K562 (cell line): Measurements from ENCODE around the gene ALS2. TPM values are rescaled to one million over a fixed set of nuclear protein-coding genes. Genes with fewer than 3 reads are reported as not detected.

Source experiments
- ATAC-seq: fragments of 200-7000 bp; cut with Tn5 transposase; 3 replicates; pipeline ENCODE4 v1.9.1; 2020; ENCODE audit warnings: moderate library complexity
- BruUV-seq: library from RNA; stranded (reverse); fragments of 400-500 nt; replicated peaks from 2 replicates; lab custom pipeline; 2021; lab: Mats Ljungman, UMichigan
- CTCF ChIA-PET: fragments of 300-600 bp; formaldehyde crosslinking; extraction: SDS; loops from one replicate; lab custom pipeline; 2021; ENCODE audit warnings: low intra/inter-chr PET ratio; lab: Yijun Ruan, JAX
- POLR2A ChIA-PET: fragments of 300-600, 350-650 bp; sonication (Branson Sonifier 250); formaldehyde crosslinking; extraction: SDS; loops from one replicate; lab custom pipeline; 2021; ENCODE audit warnings: antibody characterized with exemption, inconsistent platforms; lab: Yijun Ruan, JAX
- DNase-seq, 4 experiments: peaks; one replicate each; pipeline versions ENCODE4 v3.0.0 to v3.0.0-alpha.2; 2011 to 2018; ENCODE audit warnings: low spot score in 3 of 4, mixed read lengths in 3 of 4; ENCODE audit errors: extremely low read depth in 1 of 4
- FAIRE-seq: peaks from 2 replicates; lab custom pipeline; 2011; peaks lifted over from hg19 to GRCh38; lab: Jason Lieb, UNC
- H2AFZ ChIP-seq: 2 replicates; pipeline ENCODE4 v1.6.0; 2011; ENCODE audit warnings: low read depth, low read length, control low read depth, inconsistent platforms
- H3K27ac ChIP-seq: fragments of 200-600 bp; 3 replicates; pipeline ENCODE4 v1.8.0; 2011; ENCODE audit warnings: low read depth, mild to moderate bottlenecking, control low read depth, inconsistent platforms, low read length, moderate library complexity, mixed read lengths; ENCODE audit errors: extremely low read depth
- H3K27me3 ChIP-seq, 2 experiments: fragments of 300-600 bp in 1 of 2; 2 replicates in 1 of 2; 3 replicates in 1 of 2; pipeline versions ENCODE4 v1.6.0 to v1.8.0; 2011; ENCODE audit warnings: inconsistent platforms in 2 of 2, low read length in 2 of 2, mild to moderate bottlenecking in 1 of 2, mixed read lengths in 1 of 2, moderate library complexity in 1 of 2; ENCODE audit not compliant: control insufficient read depth in 2 of 2, insufficient read depth in 2 of 2
- H3K36me3 ChIP-seq: fragments of 300-600 bp; 3 replicates; pipeline ENCODE4 v1.8.0; 2011; ENCODE audit warnings: mild to moderate bottlenecking, low read length, inconsistent platforms; ENCODE audit not compliant: control insufficient read depth, insufficient read depth
- H3K4me1 ChIP-seq, 2 experiments: fragments of 200-600 bp in 1 of 2; replicated peaks in 1 of 2; 2 replicates in 1 of 2; 3 replicates in 1 of 2; pipeline versions ENCODE4 v1.5.1 to v1.8.0; 2011; ENCODE audit warnings: inconsistent platforms in 2 of 2, low read length in 2 of 2, mild to moderate bottlenecking in 1 of 2, mixed read lengths in 1 of 2, moderate library complexity in 1 of 2; ENCODE audit not compliant: control insufficient read depth in 2 of 2, insufficient read depth in 2 of 2
- H3K4me2 ChIP-seq: 2 replicates; pipeline ENCODE4 v1.6.1; 2011; ENCODE audit warnings: low read length, control low read depth, inconsistent platforms, mixed read lengths; ENCODE audit not compliant: insufficient read depth
- H3K4me3 ChIP-seq: fragments of 200-600 bp; sonication (generic), shearing (Covaris generic); 2 replicates; pipeline ENCODE4 v1.5.1; 2016; ENCODE audit warnings: control low read depth, inconsistent platforms
- H3K79me2 ChIP-seq: fragments of 200-600 bp; 3 replicates; pipeline ENCODE4 v1.8.0; 2011; ENCODE audit warnings: low read length, inconsistent platforms; ENCODE audit not compliant: control insufficient read depth, insufficient read depth
- H3K9ac ChIP-seq, 2 experiments: 2 replicates each; pipeline versions ENCODE4 v1.6.0 to v1.6.1; 2011; ENCODE audit warnings: low read depth in 2 of 2, low read length in 2 of 2, control low read depth in 1 of 2, inconsistent platforms in 1 of 2, mild to moderate bottlenecking in 1 of 2, mixed read lengths in 1 of 2; ENCODE audit not compliant: insufficient read depth in 1 of 2
- H3K9me1 ChIP-seq: one replicate; pipeline ENCODE4 v1.6.0; 2011; ENCODE audit warnings: inconsistent platforms, mild to moderate bottlenecking, low read length, moderate library complexity; ENCODE audit not compliant: control insufficient read depth, insufficient read depth
- H3K9me3 ChIP-seq: replicated peaks from 2 replicates; pipeline ENCODE4 v1.5.1; 2011; ENCODE audit warnings: low read depth, low read length, inconsistent platforms; ENCODE audit not compliant: control insufficient read depth, insufficient read depth
- H4K20me1 ChIP-seq: replicated peaks from 2 replicates; pipeline ENCODE4 v1.6.1; 2011; ENCODE audit warnings: low read length, inconsistent platforms, mixed read lengths; ENCODE audit not compliant: control insufficient read depth, insufficient read depth
- CBFA2T3 ChIP-seq: fragments of 450-650 bp; IDR thresholded peaks from 2 replicates; pipeline ENCODE4 v1.6.1; 2017
- CEBPG ChIP-seq, 3 experiments: fragments of 200-800 bp in 1 of 3; sonication (Bioruptor generic) in 1 of 3; sonication (generic) in 1 of 3; formaldehyde crosslinking in 1 of 3; IDR thresholded peaks in 2 of 3; conservative IDR thresholded peaks in 1 of 3; 2 replicates each; pipeline versions ENCODE4 v1.6.1 to v1.8.0; 2016 to 2022; ENCODE audit warnings: missing compliant biosample characterization in 2 of 3, missing genetic modification characterization in 2 of 3, mild to moderate bottlenecking in 1 of 3, missing genetic modification reagents in 1 of 3
- EWSR1 ChIP-seq: fragments of 450-650 bp; IDR thresholded peaks from 2 replicates; pipeline ENCODE4 v1.6.1; 2018; ENCODE audit warnings: borderline replicate concordance, mild to moderate bottlenecking, low read depth, moderate library complexity; ENCODE audit not compliant: partially characterized antibody
- HDAC1 ChIP-seq, 2 experiments: fragments of 450-650 bp; IDR thresholded peaks; 2 replicates each; pipeline ENCODE4 v1.6.1; 2016 to 2017; ENCODE audit warnings: inconsistent platforms in 1 of 2, mild to moderate bottlenecking in 1 of 2, moderate library complexity in 1 of 2
- HDAC2 ChIP-seq: fragments of 450-650 bp; IDR thresholded peaks from 2 replicates; pipeline ENCODE4 v1.6.1; 2016; ENCODE audit warnings: mild to moderate bottlenecking
- NFIX ChIP-seq: fragments of 250-450 bp; sonication (Bioruptor Pico); IDR thresholded peaks from 2 replicates; pipeline ENCODE4 v1.4.0; 2020; ENCODE audit warnings: low read depth, mild to moderate bottlenecking, moderate library complexity
- NR3C1 ChIP-seq: sonication (generic); formaldehyde crosslinking; IDR thresholded peaks from 2 replicates; pipeline ENCODE4 v1.8.1; 2022; ENCODE audit warnings: missing genetic modification reagents
- POLR2B ChIP-seq: fragments of 450-650 bp; IDR thresholded peaks from 2 replicates; pipeline ENCODE4 v1.6.1; 2018; ENCODE audit warnings: low read depth; ENCODE audit not compliant: partially characterized antibody
- RFX5 ChIP-seq: IDR thresholded peaks from 2 replicates; pipeline ENCODE4 v1.6.1; 2011; ENCODE audit warnings: low read depth, mild to moderate bottlenecking, improper control_type of control experiment, low read length
- TBP ChIP-seq: optimal IDR thresholded peaks from 2 replicates; pipeline ENCODE3; 2011; ENCODE audit warnings: low read depth, low read length, improper control_type of control experiment
- WGBS: fragments of 100-300 bp; shearing (Covaris generic); methylation state at CpG from one replicate; pipeline ENCODE4 v1.1.6; 2016; ENCODE audit warnings: low coverage, mixed read lengths; ENCODE audit not compliant: insufficient coverage; ENCODE audit errors: missing lambda C conversion rate; 5-methylcytosine and 5-hydroxymethylcytosine counted together
- in situ Hi-C: fragments of 300-500 bp; cut with MboI; formaldehyde crosslinking; loops from 4 replicates; pipeline ENCODE4 v1.15.0; 2018; ENCODE audit warnings: inconsistent platforms, mixed read lengths
- intact Hi-C: fragments of 100-400 bp; cut with micrococcal nuclease; formaldehyde crosslinking; loops from 2 replicates; pipeline ENCODE4 v1.14.2; 2022
- polyA plus RNA-seq, 8 experiments: library from polyadenylated mRNA; depleted of rRNA in 4 of 8; stranded (reverse) in 5 of 8; unstranded in 3 of 8; fragments of >200 nt; fragmentation: Nextera tagmentation in 2 of 8; fragmentation: Illumina TruSeq in 1 of 8; extraction: Ambion mirVana in 2 of 8; extraction: Trizol in 1 of 8; gene quantifications; 2 replicates each; pipeline versions ENCODE4 v1.2.1 to v1.2.3, GENCODE V29; 2011 to 2014; ENCODE audit warnings: inconsistent platforms in 1 of 8, missing spikeins in 1 of 8
- total RNA-seq, 7 experiments: library from RNA; depleted of rRNA in 6 of 7; stranded (reverse); fragments of >200 nt in 6 of 7; fragmentation: Illumina TruSeq in 2 of 7; extraction: Trizol in 2 of 7; gene quantifications; 2 replicates each; pipeline versions ENCODE4 v1.2.1 to v1.2.3, GENCODE V29; 2011 to 2021; ENCODE audit warnings: low replicate concordance in 1 of 7

ALS2 gene
- total and polyA plus RNA-seq, 9 of the 15 experiments (the other 6 are each of a cell fraction or from before 2014, with no cell fraction given): 5.2 to 17.7 (median 11.6) TPM

DNA sequence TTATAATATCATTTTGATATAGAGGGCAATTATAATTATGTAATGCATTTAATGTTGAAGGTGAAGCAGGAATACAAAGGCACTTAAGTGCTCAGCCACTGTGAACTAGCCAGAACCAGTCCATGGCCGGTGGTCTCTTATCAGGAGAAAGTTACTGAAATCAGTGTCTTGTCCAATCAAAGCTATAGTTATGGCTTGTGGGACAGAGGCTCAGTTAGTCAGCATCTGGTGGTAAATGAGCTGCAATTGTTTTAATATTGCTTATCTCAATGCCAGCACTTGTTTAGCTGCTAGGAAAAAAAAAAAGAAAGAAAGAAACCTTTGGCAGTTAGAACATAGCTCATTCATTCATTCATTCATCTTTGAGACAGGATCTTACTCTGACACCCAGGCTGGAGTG is 3.8 kb upstream of the ALS2 start (continued):
- 0 out of 2 replicates have a peak, but pooled peaks have one; percentile 47 for TF ChIP-seq CBFA2T3

DNA sequence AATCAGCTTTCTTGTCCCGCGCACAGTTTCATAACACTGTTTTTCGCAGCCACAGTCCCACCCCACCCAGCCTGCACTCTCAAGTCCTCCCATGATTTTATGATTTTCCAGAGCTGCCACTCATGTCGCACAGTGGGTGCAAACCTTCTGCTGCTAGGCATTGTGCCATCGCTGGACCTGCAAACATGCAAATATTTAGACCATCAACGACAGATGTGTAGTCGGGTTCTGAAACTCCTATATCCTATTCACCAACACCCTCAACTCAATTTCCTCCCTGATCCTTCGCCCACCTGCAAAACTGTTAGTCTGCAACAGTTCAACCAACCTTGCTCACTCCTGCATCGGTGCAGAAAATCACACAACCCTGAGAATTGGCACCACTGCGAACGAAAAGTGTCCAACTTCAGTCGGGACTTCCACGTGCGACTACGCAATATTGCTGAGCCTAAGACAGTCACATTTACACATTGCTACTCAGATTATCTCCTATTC is 871 bp upstream of the ALS2 start:
- peak overlapping the region; percentile 96 for H2AFZ ChIP-seq
- no TSS peak for BruUV-seq
- POLR2A ChIA-PET: interaction anchor here (0.5 to 1.2 kb wide), 2 partner anchors 23 to 162 kb away, joined by 4 to 6 read pairs; no protein-coding TSS in a partner anchor
- peak overlapping the region; percentile 81 to 95; a peak in 3 of 4 replicates for H3K9ac ChIP-seq
- H3K36me3 ChIP-seq: no peaks in the 10 kb centered on the region
- in situ Hi-C loops: no loop called here
- H3K27me3 ChIP-seq: no peaks in the 10 kb centered on the region
- H3K27ac ChIP-seq: peak overlapping the region; percentile 91
- peak overlapping the region; percentile 87 for H3K4me3 ChIP-seq
- no peaks in the 10 kb centered on the region for H3K9me1 ChIP-seq
- H3K79me2 ChIP-seq: peaks cover 33% of the 10 kb centered on the region
- H3K4me1 ChIP-seq: peaks cover 5 to 6% of the 10 kb centered on the region in 2 experiments; a peak in 4 of 5 replicates
- H3K9me3 ChIP-seq: no peaks in the 10 kb centered on the region
- no peaks in the 10 kb centered on the region for H4K20me1 ChIP-seq
- peak; percentile 5; the same call in 1 of the 3 replicates for ATAC-seq
- DNase-seq: no peak
- H3K4me2 ChIP-seq: peak overlapping the region; percentile 90
- 50% methylated on average over 15 of the region's 15 CpGs for WGBS
- CTCF ChIA-PET: no interaction called here
- intact Hi-C loops: no loop called here
- FAIRE-seq: peak; percentile 15
- TF ChIP-seq CEBPG (CRISPR knock-in tag; IDR thresholded peaks at IDR 0.05): no peak
- TF ChIP-seq CEBPG (tag; conservative IDR thresholded peaks at IDR 0.05 in 1 of 2, IDR thresholded peaks at IDR 0.05 in 1 of 2): 0 out of 4 replicates have a peak, but pooled peaks of 1 of the 2 experiments have one; percentile 1
- no peak for TF ChIP-seq HDAC1 (IDR thresholded peaks at IDR 0.05)
- TF ChIP-seq EWSR1: no peak
- 0 out of 2 replicates have a peak, but pooled peaks have one; percentile 2 for TF ChIP-seq RFX5
- TF ChIP-seq NFIX: no peak
- TF ChIP-seq TBP: no peak
- no peak for TF ChIP-seq HDAC2
- no peak for TF ChIP-seq NR3C1 (CRISPR knock-in tag)
- TF ChIP-seq POLR2B: no peak
- TF ChIP-seq, all 486 proteins: peak for 2
